CMK (cell line): ENCODE data around the gene LOXL1.
A peak's percentile ranks its signal among the peaks of the same experiment; 100 is the strongest.

Experiments
- DNase-seq: peaks from one replicate; pipeline ENCODE4 v3.0.0-alpha.2; 2010; ENCODE audit warnings: low read depth

LOXL1 gene

DNA sequence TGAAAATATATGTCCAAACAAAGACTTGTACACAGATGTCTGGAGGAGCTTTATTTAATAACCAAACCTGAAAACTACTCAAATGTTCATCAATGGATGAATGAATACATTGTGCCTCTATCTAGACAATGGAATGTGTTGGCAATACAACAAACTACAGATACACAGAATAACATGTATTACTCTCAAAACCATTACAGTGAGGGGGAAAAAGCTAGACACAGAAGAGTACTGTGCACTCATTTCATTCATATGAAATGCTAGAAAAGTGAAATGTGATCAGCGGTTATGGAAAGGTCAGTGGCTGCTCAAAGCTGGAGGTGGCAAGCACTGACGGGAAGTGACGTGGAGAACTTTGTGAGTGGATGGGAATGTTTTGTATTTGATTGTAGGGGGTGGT lies 52.6 kb downstream of the LOXL1 start:
- no peak for DNase-seq

DNA sequence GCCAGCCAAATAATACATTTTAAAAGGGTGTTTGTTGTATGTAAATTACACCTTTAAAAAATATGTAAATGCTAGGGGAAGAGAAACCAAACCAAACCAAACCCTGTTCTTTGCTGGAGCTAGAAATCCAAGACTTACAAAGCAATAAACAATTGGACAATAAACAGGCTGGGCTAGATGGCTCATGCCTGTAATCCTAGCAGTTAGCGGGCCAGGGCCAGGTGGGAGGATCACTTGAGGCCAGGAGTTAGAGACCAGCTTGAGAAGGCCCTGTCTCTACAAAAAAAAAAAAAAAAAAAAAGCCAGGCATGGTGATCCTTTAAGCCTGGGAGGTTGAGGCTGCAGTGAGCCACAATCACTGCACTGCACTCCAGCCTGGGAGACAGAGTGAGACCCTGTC lies 53.4 kb downstream of the LOXL1 start:
- no peak for DNase-seq

DNA sequence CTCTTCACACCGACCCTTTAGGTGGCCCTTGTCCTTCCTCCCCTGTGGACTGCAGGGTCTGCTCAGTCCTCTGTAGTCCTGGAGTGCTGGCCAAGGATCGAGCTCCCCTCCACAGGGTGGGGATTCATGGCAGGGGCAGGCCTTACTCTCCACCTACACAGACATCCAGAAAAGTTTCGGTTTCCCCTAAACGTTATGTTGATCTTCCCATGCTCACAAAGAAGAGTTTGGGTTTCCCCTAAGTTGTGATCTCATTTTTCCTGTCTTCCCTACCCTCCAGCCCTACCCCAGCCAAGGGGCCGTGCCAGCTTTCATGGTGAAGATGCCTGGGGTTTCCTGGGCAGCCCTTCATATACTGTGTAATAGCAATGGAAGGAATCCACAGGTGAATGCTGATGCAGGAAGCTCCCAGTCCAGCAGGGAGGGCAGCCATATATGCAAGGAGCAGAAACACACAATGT lies 55.5 kb downstream of the LOXL1 start:
- DNase-seq = no peak

DNA sequence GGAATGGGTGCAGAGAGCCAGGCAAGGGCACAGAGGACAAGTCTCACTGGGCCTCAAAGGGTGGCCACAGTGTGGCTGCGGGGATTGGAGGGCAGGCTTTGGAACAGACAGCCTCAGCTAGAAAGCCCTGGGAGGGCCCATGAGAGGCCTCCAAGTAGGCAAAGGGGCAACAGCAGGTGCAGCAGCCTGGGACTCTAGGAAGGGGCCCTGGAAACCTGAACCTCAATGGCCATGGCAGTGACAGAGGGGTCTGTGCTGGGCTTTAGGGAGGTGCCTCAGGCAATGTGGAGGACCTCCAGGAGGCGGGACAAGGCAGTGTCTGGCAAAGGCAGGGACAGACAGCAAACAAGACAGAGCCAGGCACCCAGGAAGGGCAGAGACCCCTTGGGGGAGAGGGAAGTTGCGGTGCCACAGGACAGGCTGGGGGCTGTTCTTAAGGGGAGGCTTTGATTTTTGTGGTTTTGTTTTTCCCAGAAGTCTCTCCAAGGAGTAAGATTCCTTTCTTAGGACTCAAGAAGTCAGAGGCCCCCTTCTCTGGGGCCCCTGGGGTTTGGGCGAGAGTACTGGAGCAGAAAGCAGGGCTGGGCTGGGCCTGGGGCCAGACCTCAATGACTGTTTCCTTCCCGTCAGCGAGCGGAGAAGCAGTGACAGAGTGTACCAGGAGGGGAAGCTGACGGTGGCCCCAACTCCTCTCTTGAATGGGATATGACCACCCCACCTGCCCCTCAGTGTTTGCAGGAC lies 56.1 kb downstream of the LOXL1 start:
- DNase-seq = no peak

DNA sequence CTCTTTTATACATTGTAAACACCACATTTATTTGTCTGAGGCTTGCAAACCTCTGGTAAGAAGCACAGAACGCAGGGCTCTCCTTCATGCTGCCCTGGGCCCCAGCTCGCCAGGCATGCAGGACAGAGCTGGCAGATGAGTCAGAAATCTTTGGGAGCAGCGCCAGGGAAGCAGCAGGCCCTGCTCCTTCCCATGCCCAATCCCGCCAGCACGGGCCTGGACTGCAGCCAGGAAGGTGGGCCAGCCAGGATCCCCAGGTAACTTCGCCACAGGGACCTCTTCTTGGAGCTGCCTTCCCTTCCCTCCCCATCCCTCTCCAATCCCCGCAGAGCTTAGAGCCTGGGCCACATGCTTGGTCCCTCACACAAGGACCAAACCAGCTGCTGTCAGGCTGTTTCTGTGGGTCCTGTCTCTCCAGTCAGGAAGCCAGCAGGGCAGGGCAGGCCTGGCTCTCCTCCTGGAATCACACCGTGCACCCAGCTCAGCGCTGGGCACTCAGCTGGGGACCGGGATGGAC lies 57.0 kb downstream of the LOXL1 start:
- DNase-seq = no peak

DNA sequence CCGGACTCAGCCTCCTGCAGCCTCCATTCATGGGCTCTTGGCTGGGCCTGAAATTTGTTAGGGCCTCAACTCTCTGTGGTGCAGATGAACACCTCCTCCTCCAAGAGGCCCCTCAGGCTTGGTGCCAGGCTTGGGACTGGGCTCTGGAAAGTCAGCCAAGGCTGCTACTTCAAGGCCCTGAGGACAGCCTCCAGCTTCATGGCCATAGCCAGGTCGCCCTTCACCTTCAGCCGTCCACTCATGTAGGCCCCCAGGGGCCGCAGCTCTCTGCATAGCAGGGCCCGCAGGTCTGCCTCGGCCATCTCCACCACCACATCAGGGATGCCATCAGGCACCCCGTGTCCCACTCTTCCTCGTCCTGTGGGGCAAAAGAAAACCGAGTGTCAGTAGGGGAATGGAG lies 57.5 kb downstream of the LOXL1 start:
- no peak for DNase-seq

DNA sequence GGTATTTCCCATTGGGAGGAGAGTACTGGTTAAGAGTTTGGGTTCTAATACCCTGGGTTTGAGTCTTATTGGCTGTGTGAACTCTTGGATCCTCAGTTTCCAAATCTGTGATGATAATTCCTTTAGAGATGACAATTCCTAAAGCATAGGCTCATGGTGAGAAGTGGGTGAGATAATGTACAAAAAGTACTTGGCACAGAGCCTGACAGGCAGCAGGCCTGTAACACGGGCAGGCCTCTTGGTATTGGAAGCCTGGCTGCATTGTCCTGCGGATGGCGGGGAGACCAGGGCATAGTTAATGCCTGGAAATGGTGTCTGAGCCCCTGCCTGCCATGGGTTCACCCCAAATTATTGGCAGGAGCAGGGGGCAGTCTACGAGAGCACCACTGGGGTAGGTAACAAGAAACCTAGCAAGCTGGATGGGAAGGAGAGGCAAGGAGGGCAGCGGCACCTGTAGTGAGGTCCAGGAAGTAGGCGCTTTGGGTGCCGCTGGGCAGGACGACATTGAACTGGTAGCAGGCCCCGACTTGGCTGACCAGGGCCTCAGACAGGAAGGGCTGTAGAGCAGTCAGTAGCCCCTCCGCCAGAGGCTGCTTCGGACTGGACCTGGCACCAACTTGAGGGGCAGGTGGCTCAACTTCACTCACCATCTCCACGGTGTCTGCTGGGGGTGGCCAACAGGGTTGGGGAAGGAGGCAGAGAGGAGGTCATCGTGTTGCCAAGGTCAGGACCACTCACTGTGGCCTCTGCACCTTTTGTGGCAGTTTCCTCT lies 58.1 kb downstream of the LOXL1 start:
- no peak for DNase-seq

DNA sequence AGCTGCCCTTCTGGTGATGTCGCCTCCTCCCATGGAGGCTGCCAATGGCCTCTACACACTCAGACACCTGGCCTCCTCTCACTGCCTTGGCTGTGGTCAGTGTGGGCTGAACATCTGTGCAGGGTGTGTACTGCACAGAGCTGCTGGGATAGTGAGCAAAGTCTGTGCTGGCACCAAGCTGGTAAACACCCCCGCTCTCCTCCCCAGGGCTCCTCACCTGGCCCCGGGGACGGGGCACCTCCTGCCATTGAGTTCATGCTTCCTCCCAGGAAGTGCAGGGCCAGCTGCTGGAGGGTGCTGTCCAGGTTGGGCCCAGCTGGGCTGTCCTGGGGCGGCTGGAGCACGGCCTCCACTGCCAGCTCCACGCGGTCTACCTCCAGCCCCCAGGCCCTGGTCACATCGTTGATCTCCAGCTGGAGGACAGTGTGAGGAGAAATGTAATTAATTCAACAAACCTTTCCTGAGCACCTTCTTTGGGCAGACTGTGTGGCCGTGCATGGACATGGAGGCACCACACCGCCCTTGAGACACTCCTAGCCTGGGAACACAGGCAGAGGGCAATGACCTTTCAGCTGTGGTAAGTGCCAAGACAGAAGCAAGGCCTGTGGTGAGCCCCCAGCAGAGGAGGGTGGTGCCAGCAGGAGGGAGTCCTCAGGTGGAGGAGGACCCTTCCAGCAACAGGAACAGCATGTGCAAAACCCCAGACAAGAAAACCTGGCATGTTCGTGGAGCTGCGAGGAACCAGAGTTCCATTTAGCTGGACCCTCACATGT lies 59.0 kb downstream of the LOXL1 start:
- DNase-seq = no peak

DNA sequence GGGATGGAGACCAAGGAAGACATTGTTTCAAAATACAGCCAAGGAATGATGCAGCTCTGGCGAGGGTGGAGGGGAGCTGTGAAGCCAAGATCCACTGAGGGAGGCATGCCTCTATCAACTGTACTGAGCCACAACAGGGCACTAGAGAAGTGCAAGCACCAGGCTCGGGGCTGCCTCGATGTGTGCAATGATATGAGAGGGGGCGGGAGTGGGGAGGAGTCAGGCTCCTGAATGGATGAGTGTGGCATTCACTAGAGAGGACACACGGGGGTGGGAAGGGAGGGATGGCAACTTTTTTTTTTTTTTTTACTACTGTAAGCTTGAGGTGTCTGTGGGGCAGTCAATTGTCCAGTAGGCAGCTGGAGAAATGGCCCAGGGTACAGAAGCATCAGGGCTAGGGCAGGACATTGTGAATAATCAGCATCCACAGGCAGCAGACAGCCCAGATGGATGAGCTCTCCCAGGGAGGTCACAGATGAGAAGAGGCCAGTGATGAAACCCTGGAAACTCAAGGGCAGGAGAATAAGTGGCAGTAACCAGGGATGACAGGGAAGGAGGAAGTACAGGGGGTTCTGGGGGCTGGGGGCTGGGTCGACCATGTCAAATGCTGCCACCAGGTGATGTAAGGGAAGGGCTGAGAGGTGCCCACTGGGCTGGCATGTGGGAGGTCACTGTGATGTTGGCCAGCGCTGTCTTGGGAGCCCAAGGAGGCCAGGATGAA lies 60.0 kb downstream of the LOXL1 start:
- DNase-seq = no peak

DNA sequence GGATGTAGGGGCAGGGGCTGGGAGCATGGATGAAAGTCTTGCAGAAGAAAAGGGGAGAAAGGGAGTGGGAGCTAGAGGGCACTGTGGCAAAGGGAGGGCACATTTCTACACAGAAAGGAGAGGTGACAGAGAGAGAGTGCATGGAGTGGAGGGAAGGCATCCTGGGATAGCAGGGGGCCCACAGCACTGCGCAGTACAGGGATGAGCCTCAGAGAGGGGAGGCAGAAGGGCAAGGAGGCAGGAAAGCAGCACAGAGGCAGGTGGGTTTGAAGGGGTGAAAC lies 60.5 kb downstream of the LOXL1 start:
- DNase-seq = no peak

DNA sequence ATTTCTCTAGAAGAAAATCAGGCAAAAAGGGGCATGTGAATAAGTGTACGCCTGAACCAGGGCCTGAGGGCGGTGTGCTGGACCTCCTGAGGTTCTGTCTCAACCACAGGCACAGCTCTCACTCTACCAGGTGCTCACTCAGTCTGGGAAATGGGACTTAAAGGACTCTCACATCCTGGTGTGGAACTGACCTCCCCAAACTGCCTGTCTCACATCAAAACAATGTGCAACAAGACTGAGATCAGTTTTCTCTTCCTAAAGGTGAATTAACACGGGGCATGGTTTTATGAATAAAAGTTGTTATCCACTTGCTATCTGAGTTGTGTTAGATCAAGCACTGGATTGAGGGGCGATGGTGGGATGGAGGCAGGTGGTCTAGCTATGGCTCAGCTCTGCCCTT lies 61.0 kb downstream of the LOXL1 start:
- DNase-seq = no peak

DNA sequence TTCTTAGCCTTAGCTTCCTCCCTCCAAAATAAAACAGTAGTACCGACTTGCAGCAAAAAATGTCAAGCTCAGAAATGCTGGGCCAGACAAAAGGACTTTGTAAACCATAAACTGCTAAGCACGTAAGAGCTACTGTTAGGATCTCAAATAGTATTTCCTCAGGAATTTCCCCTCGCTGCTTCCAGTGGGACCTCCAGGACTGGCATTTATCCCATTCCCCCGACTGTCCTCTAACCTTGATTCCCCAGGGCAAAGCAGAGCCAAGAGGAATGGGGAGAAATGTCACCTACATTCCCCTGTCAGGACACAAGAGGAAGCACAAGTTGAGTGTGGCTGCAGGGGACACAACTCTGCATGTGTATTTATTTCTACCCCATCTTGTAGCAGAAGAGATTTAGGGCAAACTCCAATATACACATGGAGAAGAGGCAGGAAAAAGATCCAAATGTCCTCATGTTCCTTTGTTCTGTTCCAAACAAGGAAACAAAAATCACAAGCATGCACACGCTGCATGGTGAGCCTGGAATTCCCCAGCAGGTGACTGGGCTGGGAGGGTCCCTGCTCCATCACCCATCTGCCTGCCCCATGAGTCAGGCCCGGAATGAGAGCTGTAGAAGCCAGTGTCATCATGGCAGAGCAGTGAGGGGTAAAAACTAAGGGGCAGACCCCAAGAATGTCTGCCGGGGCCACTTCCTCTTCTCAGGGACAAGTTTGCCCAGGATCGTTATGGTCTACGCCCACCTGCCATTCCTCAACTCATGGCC lies 61.6 kb downstream of the LOXL1 start:
- no peak for DNase-seq

DNA sequence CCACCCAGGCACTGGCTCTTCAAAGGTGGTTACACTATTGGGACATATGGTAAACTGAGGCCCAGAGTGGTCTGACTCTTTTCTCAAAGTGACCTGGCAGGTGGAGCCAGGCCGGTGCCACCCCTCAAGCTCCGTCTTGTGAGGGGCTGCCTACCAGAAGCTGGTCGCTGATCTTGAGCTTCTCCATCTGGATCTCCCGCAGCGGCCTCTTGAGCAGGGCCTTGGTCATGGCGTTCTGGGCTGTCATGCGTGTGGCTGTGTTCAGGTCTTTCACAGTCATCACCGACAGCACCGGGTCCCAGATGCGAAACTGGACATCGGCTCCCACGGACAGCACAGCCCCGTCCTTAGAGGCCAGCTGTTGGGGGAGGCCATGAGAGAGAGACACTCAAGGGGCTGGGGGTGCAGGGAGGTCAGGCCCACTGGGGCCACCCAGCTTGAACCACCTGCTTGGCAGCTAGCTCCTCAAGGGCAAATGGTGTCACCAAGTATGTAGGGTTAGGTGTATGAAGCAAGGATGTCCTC lies 62.2 kb downstream of the LOXL1 start:
- DNase-seq = no peak

DNA sequence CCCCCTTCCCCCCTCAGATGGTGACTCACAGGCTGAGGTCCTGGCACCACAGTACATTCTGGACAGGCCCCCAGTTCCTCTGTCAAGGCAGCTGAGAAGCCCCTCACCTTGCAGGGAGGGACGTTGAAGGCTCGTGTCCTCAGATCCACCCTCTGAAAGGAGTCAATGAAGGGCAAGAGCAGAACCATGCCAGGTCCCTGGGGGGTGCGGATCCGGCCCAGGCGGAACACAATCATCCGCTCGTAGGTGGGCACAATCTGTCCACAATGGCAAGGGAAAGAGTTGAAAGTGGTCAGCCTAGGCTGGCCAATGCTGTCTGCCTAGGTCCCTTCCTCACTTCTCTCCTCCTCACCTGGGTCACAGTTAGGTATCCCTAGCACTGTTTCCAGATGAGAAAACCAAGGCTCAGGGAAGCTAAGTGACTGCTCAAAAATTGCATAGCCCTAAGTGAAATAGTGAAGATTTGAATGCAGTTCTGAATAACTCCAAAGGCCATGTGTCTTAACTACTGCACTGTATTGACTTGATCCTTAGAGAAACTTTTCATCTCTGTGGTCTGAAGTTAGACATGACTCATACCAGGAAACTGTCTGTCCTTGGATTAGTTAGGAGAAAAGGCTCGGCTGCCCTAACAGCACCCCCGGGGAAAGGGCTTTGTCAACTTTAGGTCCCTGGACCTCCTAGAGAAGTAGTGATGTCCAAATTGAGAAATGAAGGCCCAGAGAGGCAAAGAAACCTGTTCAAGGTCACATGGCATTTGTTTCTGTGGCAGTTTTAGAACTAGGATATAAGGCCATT lies 62.9 kb downstream of the LOXL1 start:
- no peak for DNase-seq

DNA sequence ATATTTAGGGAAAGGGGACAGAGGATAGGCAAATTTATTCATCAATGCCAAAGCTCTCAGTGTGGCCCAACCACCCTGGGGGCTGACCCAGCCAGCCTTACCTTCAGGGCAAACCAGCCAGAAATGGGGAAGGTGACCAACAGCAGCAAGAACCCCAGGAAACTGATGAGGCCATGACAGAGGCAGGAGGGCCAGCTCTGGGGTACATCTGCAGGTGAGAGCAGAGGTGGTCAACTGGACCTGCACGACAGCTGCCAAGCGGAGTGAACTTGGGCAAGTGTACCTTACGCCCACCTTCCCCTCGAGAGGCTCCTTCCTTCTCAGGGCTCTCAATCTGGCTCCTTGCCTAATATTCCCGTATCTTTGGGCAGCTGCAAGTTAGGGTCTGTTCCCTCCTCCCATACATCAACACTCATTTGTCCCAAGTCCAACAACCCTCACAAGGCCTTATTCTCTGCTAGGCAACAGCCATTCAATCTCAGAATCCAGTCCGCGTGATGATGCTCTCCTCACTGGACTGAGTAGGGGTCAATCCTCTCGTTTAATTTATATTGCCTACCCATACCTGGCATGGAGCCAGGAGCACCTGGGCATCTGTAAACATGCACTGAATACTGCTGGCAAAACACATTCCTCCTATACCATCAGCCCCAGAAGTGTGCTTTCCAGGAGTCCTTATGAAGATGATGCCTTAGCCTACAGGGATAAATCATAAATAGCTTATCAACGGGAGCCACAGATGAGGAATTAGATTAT lies 64.2 kb downstream of the LOXL1 start:
- DNase-seq = no peak

DNA sequence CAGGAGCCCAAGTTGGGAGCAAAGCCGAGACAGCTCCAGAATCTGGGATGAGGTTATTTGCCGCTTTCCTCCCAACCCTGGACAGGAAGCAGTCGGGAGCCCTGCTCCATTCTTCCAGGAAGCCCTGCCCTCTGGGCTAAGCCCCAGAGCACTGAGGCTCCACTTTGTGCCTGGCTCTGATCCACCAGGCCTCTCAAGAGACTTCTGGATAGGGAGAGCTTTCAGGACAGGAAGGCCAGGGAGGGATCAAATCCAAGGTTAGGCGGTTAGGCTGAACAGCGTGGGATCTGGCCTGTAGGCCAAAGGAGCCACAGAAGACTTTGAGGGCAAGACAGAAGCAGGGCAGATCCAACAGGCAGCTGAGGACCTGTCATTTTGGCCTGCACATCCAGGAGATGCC lies 65.0 kb downstream of the LOXL1 start:
- DNase-seq = no peak

DNA sequence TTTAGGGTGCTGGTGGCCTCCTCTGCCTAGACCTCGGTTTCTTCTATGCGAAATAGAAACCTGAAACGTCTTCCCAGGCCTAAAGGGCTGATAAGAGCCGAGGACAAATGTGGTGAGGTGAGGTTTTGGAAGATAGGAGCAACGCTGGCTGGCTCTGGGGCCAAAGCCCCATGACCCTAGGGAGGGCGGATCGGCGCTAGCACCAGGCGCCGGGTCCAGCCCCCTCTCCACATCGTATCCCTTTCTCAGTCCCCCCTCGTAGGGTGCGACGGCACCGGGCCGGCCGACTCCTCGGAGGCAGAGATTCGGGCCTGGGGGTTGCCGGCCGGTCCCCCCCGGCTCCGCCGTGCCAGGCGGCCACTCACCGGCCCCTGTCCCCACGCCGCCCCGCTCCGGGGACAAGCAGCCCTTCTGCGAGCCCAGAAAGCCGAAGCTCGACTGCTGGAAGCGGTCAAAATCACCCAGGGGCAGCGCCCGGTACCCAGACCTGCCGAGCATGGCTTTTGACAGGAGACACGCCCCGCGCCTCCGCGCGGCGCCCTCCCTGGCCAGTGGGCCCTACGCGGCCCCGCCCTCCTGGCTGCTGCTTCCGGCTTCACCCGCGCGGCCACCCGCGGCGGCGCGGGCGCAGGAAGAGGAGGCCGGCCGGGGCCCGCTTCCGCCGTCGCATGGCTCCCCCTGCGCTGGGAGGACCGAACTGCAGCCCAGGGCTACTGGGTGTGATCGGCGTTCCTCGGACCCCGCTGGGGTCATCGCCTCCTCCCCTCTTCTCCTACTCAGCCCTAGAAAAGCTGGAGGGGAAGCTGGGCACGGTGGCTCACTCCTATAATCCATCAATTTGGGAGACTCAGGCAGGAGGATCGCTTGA lies 65.7 kb downstream of the LOXL1 start, which contains the start of gene STOML1:
STOML1 (minus strand) TSS at position 570 of the 868 bp plus-strand sequence; CDS start at position 498, 72 bp downstream.
- DNase-seq = peak; percentile 93

DNA sequence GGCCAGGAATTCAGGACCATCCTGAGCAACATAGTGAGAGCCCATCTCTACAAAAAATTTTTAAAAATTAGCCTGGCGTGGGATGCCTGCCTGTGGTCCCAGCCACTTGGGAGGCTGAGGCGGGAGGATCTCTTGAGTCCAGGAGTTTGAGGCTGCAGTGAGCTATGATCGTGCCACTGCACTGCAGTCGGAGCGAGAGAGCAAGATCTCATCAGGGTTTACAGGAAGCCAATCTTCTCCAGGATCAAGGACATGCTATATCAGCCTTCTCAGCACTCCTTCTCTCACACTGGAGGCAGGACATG lies 66.3 kb downstream of the LOXL1 start:
- DNase-seq = no peak
